Skeletal muscle tissue (tissue), 4 donors: Measurements from ENCODE around the gene FOXC1. TPM values are rescaled to one million over a fixed set of nuclear protein-coding genes. Genes with fewer than 3 reads are reported as not detected.
A peak's percentile ranks its signal among the peaks of the same experiment; 100 is the strongest.

ENCODE experiments used
- H3K27ac ChIP-seq: one replicate; pipeline ENCODE4 v1.7.0; 2013; ENCODE audit warnings: mild to moderate bottlenecking, low read depth, low read length, inconsistent platforms
- H3K27me3 ChIP-seq, 3 donors: one replicate each; pipeline ENCODE4 v1.7.0; 2013; ENCODE audit warnings: low read length in 3 of 3; ENCODE audit not compliant: control insufficient read depth in 3 of 3, insufficient read depth in 3 of 3
- H3K36me3 ChIP-seq, 3 donors: one replicate each; pipeline ENCODE4 v1.7.0; 2013; ENCODE audit warnings: low read length in 3 of 3; ENCODE audit not compliant: control insufficient read depth in 3 of 3, insufficient read depth in 3 of 3
- H3K4me1 ChIP-seq, 3 donors: one replicate each; pipeline ENCODE4 v1.7.0; 2013; ENCODE audit warnings: low read length in 3 of 3, mild to moderate bottlenecking in 3 of 3; ENCODE audit not compliant: control insufficient read depth in 3 of 3, insufficient read depth in 3 of 3
- H3K4me3 ChIP-seq, 3 donors: one replicate each; pipeline ENCODE4 v1.7.0; 2013; ENCODE audit warnings: low read length in 3 of 3
- H3K9ac ChIP-seq, 3 donors: one replicate each; pipeline ENCODE4 v1.7.0; 2013; ENCODE audit warnings: low read length in 3 of 3, mild to moderate bottlenecking in 3 of 3, moderate library complexity in 2 of 3, low read depth in 1 of 3
- H3K9me3 ChIP-seq, 3 donors: one replicate each; pipeline ENCODE4 v1.7.0; 2013; ENCODE audit warnings: low read length in 3 of 3; ENCODE audit not compliant: control insufficient read depth in 3 of 3
- total RNA-seq: library from RNA; depleted of rRNA; stranded (reverse); fragments of >200 nt; gene quantifications from one replicate; pipeline ENCODE4 v1.2.3, GENCODE V29; 2014
- donor health status: Osteomylitis.

FOXC1 gene
- total RNA-seq, 1 donor from 2014 or later = 1.6 TPM

GRCh38 chr6:1598433-1598832 lies 11.3 kb upstream of the FOXC1 start:
- H3K27me3 ChIP-seq = peaks cover 43 to 50% (median 45%) of the 10 kb centered on the region in 3 donors
- no peaks in the 10 kb centered on the region for H3K36me3 ChIP-seq
- no peak overlapping the region for H3K4me3 ChIP-seq
- no peak overlapping the region for H3K9ac ChIP-seq
- H3K9me3 ChIP-seq = no peaks in the 10 kb centered on the region
- peaks cover 3 to 5% (median 4%) of the 10 kb centered on the region in 3 donors for H3K4me1 ChIP-seq
- no peak overlapping the region for H3K27ac ChIP-seq

GRCh38 chr6:1598886-1599285 lies 10.8 kb upstream of the FOXC1 start:
- peaks cover 43 to 50% (median 45%) of the 10 kb centered on the region in 3 donors for H3K27me3 ChIP-seq
- H3K4me1 ChIP-seq = peaks cover 3 to 5% (median 4%) of the 10 kb centered on the region in 3 donors
- no peak overlapping the region for H3K4me3 ChIP-seq
- H3K9me3 ChIP-seq = no peaks in the 10 kb centered on the region
- no peak overlapping the region for H3K9ac ChIP-seq
- no peaks in the 10 kb centered on the region for H3K36me3 ChIP-seq
- no peak overlapping the region for H3K27ac ChIP-seq

GRCh38 chr6:1599469-1599868 lies 10.2 kb upstream of the FOXC1 start:
- Histone ChIP-seq H3K9ac (no peak overlapping the region), H3K9me3 (no peaks in the 10 kb centered on the region), H3K27me3 (peaks cover 43 to 49% (median 47%) of the 10 kb centered on the region in 3 donors), H3K27ac (no peak overlapping the region), H3K4me1 (peaks cover 3 to 10% (median 8%) of the 10 kb centered on the region in 3 donors), H3K4me3 (no peak overlapping the region), H3K36me3 (no peaks in the 10 kb centered on the region)

GRCh38 chr6:1600063-1600763 lies 9.5 kb upstream of the FOXC1 start:
- H3K9ac ChIP-seq = no peak overlapping the region
- peaks cover 43 to 49% (median 47%) of the 10 kb centered on the region in 3 donors for H3K27me3 ChIP-seq

GRCh38 chr6:1600764-1601157 lies 9.0 kb upstream of the FOXC1 start:
- Histone ChIP-seq H3K36me3 (no peaks in the 10 kb centered on the region), H3K9ac (no peak overlapping the region), H3K27me3 (peaks cover 43 to 49% (median 47%) of the 10 kb centered on the region in 3 donors), H3K4me1 (peaks cover 6 to 17% (median 13%) of the 10 kb centered on the region in 3 donors), H3K27ac (no peak overlapping the region), H3K4me3 (no peak overlapping the region), H3K9me3 (no peaks in the 10 kb centered on the region)

More at GRCh38 chr6:1600063-1600763, 9.5 kb upstream of the FOXC1 start:
- Histone ChIP-seq H3K4me1 (peaks cover 6 to 17% (median 12%) of the 10 kb centered on the region in 3 donors), H3K27ac (no peak overlapping the region), H3K9me3 (no peaks in the 10 kb centered on the region), H3K36me3 (no peaks in the 10 kb centered on the region), H3K4me3 (no peak overlapping the region)

GRCh38 chr6:1601158-1602048 lies 8.3 kb upstream of the FOXC1 start:
- Histone ChIP-seq H3K27me3 (peaks cover 44 to 51% (median 49%) of the 10 kb centered on the region in 3 donors), H3K4me1 (peaks cover 3 to 12% (median 9%) of the 10 kb centered on the region in 3 donors), H3K9ac (no peak overlapping the region), H3K27ac (no peak overlapping the region), H3K36me3 (no peaks in the 10 kb centered on the region), H3K4me3 (no peak overlapping the region), H3K9me3 (no peaks in the 10 kb centered on the region)

DNA sequence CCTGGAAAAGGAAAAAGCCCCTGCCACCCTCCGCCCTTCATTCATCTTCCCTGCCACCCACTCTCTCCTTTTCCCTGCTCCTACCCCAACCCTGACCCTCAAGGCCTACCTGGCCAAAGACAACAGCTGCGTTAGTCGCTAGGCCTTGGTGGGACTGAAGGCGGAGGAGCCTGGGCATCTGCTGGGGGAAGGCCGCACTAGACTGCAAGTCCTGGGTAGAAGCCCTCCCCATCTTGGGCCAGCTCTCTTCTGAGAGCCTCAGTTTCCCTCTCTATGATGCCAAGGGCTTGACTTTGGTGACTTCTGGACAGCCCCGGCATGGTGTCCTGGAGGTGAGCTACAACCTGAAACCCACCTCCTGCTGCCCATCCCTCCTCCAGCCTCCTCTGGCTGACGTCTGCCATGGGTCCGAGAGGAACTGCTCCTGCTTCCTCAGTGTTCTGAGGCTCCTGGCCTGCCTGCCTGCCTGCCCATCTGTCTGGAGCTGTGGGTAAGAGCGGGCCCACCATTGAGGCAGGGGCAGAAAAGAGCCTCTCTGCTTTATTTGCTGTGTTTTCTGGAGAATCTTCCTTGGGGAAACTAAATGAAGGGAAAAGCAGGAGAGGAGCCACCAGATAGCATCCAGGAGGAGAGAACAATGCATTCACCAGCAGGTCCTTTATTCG lies 7.5 kb upstream of the FOXC1 start:
- Histone ChIP-seq H3K27me3 (peaks cover 52 to 58% (median 57%) of the 10 kb centered on the region in 3 donors), H3K27ac (no peak overlapping the region), H3K9me3 (no peaks in the 10 kb centered on the region), H3K4me1 (peaks cover 3 to 17% (median 9%) of the 10 kb centered on the region in 3 donors), H3K9ac (no peak overlapping the region), H3K4me3 (no peak overlapping the region), H3K36me3 (no peaks in the 10 kb centered on the region)

DNA sequence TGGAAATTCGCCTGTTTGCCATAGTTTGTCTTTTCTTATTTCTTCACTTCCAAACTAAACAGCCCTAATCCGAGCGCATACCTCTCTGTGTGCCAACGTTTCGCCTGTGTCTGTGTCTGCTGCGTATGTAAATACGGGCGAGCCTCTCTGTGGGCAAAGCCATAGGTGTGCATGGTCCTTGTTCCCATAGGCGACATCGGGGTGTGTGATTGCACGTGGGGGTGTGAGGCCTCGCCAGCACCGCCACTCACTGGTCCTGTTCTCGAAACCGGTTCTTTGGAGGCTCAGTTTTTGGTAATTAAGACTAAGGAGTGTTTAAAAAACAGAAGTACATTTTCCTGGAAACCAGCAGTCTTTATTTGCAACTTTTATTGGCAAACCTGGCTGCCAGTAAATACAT lies 6.0 kb upstream of the FOXC1 start:
- H3K9me3 ChIP-seq = no peaks in the 10 kb centered on the region
- peak overlapping the region in 1 of 3 donors; percentile 54 for H3K9ac ChIP-seq
- H3K27ac ChIP-seq = no peak overlapping the region
- H3K4me1 ChIP-seq = peaks cover 3 to 30% (median 15%) of the 10 kb centered on the region in 3 donors
- no peak overlapping the region for H3K4me3 ChIP-seq
- H3K36me3 ChIP-seq = no peaks in the 10 kb centered on the region
- peaks cover 68 to 73% (median 71%) of the 10 kb centered on the region in 3 donors for H3K27me3 ChIP-seq

- peaks cover 3 to 30% (median 16%) of the 10 kb centered on the region in 3 donors for H3K4me1 ChIP-seq
- H3K4me3 ChIP-seq = peak overlapping the region; percentile 38 to 66 (median 58)
- H3K36me3 ChIP-seq = no peaks in the 10 kb centered on the region
- H3K27ac ChIP-seq = no peak overlapping the region
- H3K27me3 ChIP-seq = peaks cover 72 to 78% (median 77%) of the 10 kb centered on the region in 3 donors
- H3K9me3 ChIP-seq = no peaks in the 10 kb centered on the region
- peak overlapping the region in 2 of 3 donors; percentile 32 to 54 for H3K9ac ChIP-seq
Measured at GRCh38 chr6:1604158-1605003, 5.3 kb upstream of the FOXC1 start.
